Measurements from ENCODE around the gene GPR173.
A peak's percentile ranks its signal among the peaks of the same experiment; 100 is the strongest.

Gene GPR173

GRCh38 chrX:53071604-53072417 is 23.2 kb downstream of the GPR173 start:
- peak; percentile 52 for DNase-seq

GRCh38 chrX:53072418-53073114 is 24.0 kb downstream of the GPR173 start:
- no peak for DNase-seq

- no peak for DNase-seq
Observed at GRCh38 chrX:53073115-53073586, 24.6 kb downstream of the GPR173 start.

DNA sequence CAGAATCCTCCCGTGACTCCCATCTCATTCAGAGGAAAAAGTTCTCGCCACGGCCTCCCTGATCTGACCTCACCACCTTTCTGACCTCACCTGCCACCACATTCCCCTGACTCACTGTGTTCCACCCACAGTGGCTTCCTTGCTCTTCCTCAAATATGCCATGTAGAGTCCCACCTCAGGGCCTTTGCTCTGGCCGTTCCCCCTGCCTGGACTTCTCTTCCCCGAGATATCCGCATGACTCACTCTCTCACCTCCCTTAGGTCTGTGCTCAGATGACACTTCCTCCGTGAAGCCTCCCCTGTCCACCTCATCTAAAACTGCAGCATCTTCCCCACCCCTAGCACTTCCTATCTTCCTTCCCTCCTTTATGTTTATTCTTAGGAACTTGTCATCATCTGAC is 26.4 kb downstream of the GPR173 start:
- DNase-seq: no peak

- DNase-seq: no peak
Observed at GRCh38 chrX:53076671-53077070, 28.1 kb downstream of the GPR173 start.

- DNase-seq: no peak
Observed at GRCh38 chrX:53077207-53078197, 28.9 kb downstream of the GPR173 start.

DNA sequence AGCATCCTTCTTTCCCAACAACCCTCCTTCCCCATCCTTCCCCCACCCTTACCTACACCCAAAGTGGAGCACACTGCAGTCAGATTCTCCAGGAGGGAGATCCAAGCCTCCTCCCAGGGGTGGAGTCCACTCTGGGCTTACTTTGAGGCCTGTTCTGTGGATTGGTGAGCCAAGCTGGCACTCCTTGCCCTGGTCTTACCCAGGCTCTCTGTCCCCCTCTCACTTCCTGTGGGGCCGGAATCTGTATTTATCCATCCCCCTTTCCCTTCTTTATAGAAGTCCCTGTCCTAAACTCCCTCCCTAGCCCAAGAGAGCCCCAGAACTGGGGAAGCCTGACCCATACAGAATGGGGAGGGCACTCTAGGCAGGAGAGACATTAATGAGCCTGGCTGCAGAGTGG is 30.4 kb downstream of the GPR173 start:
- DNase-seq: no peak

DNA sequence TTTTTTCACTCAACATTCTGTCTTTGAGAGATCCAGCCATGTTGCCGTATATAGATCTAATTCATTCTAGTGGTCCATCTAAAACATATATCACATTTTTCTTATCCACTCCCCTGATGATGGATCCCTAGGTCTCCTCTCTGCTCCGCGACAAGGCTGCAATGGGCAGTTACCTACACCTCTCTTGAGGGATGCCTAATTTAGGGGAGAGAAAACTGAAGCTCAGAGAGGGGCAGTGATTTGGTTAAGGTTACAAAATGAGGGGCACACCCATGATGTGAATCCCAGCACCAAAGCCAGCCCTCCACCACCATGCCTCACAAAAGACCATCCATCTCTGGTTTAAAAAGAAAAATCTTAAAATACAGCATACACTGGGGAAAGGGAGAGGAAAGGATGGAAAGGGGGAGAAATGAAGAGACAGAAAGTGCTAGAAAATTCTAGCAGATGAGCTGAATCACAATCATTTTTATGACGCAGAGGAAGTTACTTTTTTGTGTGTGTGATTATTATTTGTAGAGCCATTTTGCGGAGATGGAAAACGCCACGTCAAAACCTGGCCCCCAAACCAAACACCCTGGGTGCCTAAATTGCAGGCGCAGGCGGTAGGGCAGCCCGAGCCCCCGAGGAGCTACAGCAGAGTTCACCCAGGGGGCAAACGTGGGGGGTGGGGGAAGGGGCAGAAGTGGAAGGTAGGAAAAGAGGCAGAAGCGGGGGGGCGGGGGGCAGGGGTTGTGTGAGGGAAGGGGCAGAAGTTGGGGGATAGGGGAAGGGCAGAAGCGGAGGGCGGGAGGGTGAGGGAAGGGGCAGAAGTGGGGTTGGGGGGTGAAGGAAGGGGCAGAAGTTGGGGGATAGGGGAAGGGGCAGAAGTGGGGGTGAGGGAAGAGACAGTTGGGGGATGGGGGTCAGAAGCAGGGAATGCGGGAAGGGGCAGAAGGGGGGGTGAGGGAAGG is 32.3 kb downstream of the GPR173 start:
- DNase-seq: peak; percentile 20

GRCh38 chrX:53081925-53082772 is 33.6 kb downstream of the GPR173 start, which contains the start of gene TSPYL2:
TSS of gene TSPYL2 (plus strand) at chrX:53082367. CDS start at chrX:53082499, 132 bp downstream.
- DNase-seq: peak; percentile 92

DNA sequence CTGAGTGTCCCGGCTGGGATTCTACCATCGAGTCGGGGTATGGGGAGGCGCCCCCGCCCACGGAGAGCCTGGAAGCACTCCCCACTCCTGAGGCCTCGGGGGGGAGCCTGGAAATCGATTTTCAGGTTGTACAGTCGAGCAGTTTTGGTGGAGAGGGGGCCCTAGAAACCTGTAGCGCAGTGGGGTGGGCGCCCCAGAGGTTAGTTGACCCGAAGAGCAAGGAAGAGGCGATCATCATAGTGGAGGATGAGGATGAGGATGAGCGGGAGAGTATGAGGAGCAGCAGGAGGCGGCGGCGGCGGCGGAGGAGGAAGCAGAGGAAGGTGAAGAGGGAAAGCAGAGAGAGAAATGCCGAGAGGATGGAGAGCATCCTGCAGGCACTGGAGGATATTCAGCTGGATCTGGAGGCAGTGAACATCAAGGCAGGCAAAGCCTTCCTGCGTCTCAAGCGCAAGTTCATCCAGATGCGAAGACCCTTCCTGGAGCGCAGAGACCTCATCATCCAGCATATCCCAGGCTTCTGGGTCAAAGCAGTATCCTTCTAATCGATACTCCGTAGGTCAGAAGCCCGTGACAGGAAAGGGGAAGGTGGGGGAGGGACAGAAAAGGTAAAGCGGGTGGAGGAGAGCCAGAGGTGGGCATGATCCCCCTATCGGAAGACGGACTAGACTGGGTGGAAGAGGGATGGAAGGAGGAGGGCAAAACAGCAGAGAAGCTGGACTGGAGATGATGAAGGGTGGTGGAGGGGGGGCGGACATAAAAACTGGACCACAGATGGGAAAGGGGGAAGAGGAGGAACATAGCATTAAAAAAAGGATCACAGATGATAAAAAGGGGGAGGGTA is 34.4 kb downstream of the GPR173 start:
- DNase-seq: no peak

- DNase-seq: no peak
Observed at GRCh38 chrX:53084043-53084570, 35.5 kb downstream of the GPR173 start.

DNA sequence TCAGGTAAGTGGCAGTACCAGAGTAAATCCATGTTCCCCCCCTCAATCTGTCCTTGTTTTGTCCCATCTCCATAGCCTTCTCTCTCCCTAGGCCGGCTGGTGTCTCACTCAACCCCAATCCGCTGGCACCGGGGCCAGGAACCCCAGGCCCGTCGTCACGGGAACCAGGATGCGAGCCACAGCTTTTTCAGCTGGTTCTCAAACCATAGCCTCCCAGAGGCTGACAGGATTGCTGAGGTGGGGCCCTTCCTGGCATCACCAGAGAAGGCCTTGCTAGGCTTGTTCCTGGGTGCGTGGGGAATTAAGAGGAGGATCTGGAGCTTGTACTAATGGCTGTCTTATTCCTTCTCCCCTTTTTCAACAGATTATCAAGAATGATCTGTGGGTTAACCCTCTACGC is 36.3 kb downstream of the GPR173 start:
- no peak for DNase-seq

DNA sequence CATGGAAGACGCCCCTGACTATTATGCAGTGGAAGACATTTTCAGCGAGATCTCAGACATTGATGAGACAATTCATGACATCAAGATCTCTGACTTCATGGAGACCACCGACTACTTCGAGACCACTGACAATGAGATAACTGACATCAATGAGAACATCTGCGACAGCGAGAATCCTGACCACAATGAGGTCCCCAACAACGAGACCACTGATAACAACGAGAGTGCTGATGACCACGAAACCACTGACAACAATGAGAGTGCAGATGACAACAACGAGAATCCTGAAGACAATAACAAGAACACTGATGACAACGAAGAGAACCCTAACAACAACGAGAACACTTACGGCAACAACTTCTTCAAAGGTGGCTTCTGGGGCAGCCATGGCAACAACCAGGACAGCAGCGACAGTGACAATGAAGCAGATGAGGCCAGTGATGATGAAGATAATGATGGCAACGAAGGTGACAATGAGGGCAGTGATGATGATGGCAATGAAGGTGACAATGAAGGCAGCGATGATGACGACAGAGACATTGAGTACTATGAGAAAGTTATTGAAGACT is 37.2 kb downstream of the GPR173 start:
- DNase-seq: no peak

DNA sequence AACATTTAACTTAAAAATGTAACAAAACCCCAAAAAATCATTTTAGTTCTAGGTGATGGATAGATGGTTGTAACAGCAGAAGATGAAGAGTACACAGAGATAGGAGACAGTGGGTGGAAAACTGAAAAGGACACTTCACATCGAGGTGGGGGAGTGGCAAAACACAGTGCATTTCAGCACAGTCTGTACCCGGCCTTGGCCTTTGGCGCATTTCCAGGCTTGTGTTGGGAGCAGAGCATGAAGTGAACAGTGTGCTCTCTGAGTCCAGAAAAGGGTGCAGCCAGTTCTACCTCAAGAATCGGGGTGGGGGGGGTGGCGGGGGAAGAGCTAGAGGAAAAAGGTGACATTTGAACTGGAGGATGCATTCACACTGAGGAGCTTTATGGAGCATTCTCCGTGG is 37.9 kb downstream of the GPR173 start:
- DNase-seq: no peak

DNA sequence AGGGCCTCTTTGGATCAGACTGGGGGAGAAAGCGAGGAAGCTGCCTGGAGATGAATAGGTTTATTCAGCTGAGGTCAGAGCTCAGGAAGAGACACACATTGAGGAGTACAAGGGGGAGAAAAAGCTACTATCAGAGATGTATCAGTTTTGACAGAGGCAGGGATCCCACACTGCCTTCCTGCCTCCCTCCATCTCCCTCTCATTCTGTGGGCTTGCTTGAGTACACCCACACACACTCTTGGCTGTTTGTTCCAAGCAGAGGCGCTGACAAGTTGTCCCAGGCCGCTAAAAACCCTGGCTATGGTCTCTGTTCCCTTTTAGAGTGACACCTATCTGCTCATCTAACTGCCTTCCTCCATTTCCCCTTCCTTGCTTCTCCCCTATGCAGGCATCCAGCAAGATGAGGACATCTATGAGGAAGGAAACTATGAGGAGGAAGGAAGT is 38.8 kb downstream of the GPR173 start:
- DNase-seq: no peak

- peak; percentile 82 for DNase-seq
Observed at GRCh38 chrX:53088136-53088974, 39.8 kb downstream of the GPR173 start.

GRCh38 chrX:53089224-53089842 is 40.7 kb downstream of the GPR173 start:
- peak; percentile 28 for DNase-seq

- DNase-seq: no peak
Observed at GRCh38 chrX:53089925-53090324, 41.3 kb downstream of the GPR173 start.
